CD14-positive monocyte (primary cell): ENCODE results near the gene FAM169A. TPM values are rescaled to one million over a fixed set of nuclear protein-coding genes. Genes with fewer than 3 reads are reported as not detected.

Experiments used
- DNase-seq, 3 donors: peaks; one replicate each; pipeline ENCODE4 v3.0.0-alpha.2; 2011 to 2022
- H2AFZ ChIP-seq: 2 replicates; pipeline ENCODE4 v1.6.0; 2012; ENCODE audit warnings: mild to moderate bottlenecking, low read depth, low read length, inconsistent platforms; ENCODE audit not compliant: insufficient read depth, poor library complexity, severe bottlenecking
- H3K27ac ChIP-seq, 2 donors: 1 replicate in 1 of 2; 2 replicates in 1 of 2; pipeline ENCODE4 v1.5.1; 2012 to 2013; ENCODE audit warnings: low read length in 2 of 2, control low read depth in 1 of 2, inconsistent platforms in 1 of 2, low read depth in 1 of 2, mild to moderate bottlenecking in 1 of 2
- H3K27me3 ChIP-seq, 2 donors: one replicate each; pipeline versions ENCODE4 v1.6.0 to v1.6.1; 2011 to 2013; ENCODE audit warnings: low read length in 2 of 2; ENCODE audit not compliant: control insufficient read depth in 2 of 2, insufficient read depth in 2 of 2
- H3K36me3 ChIP-seq, 2 donors: replicated peaks in 1 of 2; 1 replicate in 1 of 2; 2 replicates in 1 of 2; pipeline versions ENCODE4 v1.5.1 to v1.6.1; 2012 to 2013; ENCODE audit warnings: low read length in 2 of 2, control low read depth in 1 of 2, inconsistent platforms in 1 of 2, mild to moderate bottlenecking in 1 of 2; ENCODE audit not compliant: insufficient read depth in 2 of 2, control insufficient read depth in 1 of 2
- H3K4me1 ChIP-seq, 2 donors: 1 replicate in 1 of 2; 2 replicates in 1 of 2; pipeline versions ENCODE4 v1.5.1 to v1.6.1; 2012 to 2013; ENCODE audit warnings: low read length in 2 of 2, control low read depth in 1 of 2, inconsistent platforms in 1 of 2, mild to moderate bottlenecking in 1 of 2, moderate library complexity in 1 of 2; ENCODE audit not compliant: insufficient read depth in 2 of 2, control insufficient read depth in 1 of 2
- H3K4me2 ChIP-seq: replicated peaks from 2 replicates; pipeline ENCODE3; 2012; ENCODE audit warnings: low read length, moderate library complexity, mild to moderate bottlenecking; ENCODE audit not compliant: poor library complexity, severe bottlenecking; ENCODE audit errors: extremely low read depth
- H3K4me3 ChIP-seq, 3 experiments: fragments of 200-600 bp in 1 of 3; sonication (generic) in 1 of 3; replicated peaks in 1 of 3; 1 replicate in 2 of 3; 2 replicates in 1 of 3; pipeline ENCODE4 v1.5.1; 2011 to 2013; ENCODE audit warnings: low read length in 3 of 3, mild to moderate bottlenecking in 3 of 3, control low read depth in 2 of 3, low read depth in 2 of 3, inconsistent platforms in 1 of 3, moderate library complexity in 1 of 3
- H3K79me2 ChIP-seq: 2 replicates; pipeline ENCODE4 v1.6.0; 2012; ENCODE audit warnings: mild to moderate bottlenecking, control low read depth, inconsistent platforms, low read length, moderate library complexity; ENCODE audit not compliant: insufficient read depth
- H3K9ac ChIP-seq: 2 replicates; pipeline ENCODE4 v1.6.0; 2017; ENCODE audit warnings: low read length, mild to moderate bottlenecking; ENCODE audit not compliant: insufficient read depth, poor library complexity, severe bottlenecking
- H3K9me3 ChIP-seq, 2 donors: replicated peaks in 1 of 2; 1 replicate in 1 of 2; 2 replicates in 1 of 2; pipeline versions ENCODE4 v1.5.1 to v1.6.1; 2012 to 2013; ENCODE audit warnings: low read length in 2 of 2, control low read depth in 1 of 2; ENCODE audit not compliant: control insufficient read depth in 1 of 2, insufficient read depth in 1 of 2
- H4K20me1 ChIP-seq: 2 replicates; pipeline ENCODE4 v1.6.0; 2012; ENCODE audit warnings: mild to moderate bottlenecking, low read length, control low read depth, moderate library complexity; ENCODE audit not compliant: insufficient read depth
- H3K27ac Mint-ChIP-seq, 7 donors: one replicate each; pipeline ENCODE4 v1.8.0; 2020; ENCODE audit warnings: mild to moderate bottlenecking in 7 of 7, mixed read lengths in 7 of 7, moderate library complexity in 6 of 7, inconsistent platforms in 2 of 7
- H3K27me3 Mint-ChIP-seq, 3 donors: one replicate each; pipeline ENCODE4 v1.8.0; 2021 to 2022; ENCODE audit warnings: low read depth in 3 of 3, mild to moderate bottlenecking in 3 of 3, mixed read lengths in 3 of 3, moderate library complexity in 3 of 3, inconsistent platforms in 1 of 3
- H3K36me3 Mint-ChIP-seq, 2 donors: one replicate each; pipeline ENCODE4 v1.8.0; 2020; ENCODE audit warnings: mixed read lengths in 2 of 2, inconsistent platforms in 1 of 2, mild to moderate bottlenecking in 1 of 2
- H3K4me1 Mint-ChIP-seq: one replicate; pipeline ENCODE4 v1.8.0; 2020; ENCODE audit warnings: mild to moderate bottlenecking, mixed read lengths
- H3K4me3 Mint-ChIP-seq, 2 donors: one replicate each; pipeline ENCODE4 v1.8.0; 2020; ENCODE audit warnings: mild to moderate bottlenecking in 2 of 2, mixed read lengths in 2 of 2, moderate library complexity in 1 of 2
- H3K9me3 Mint-ChIP-seq, 7 donors: one replicate each; pipeline ENCODE4 v1.8.0; 2020 to 2022; ENCODE audit warnings: mixed read lengths in 7 of 7, mild to moderate bottlenecking in 6 of 7, moderate library complexity in 6 of 7, inconsistent platforms in 2 of 7
- CTCF ChIP-seq: fragments of 200-600 bp; IDR thresholded peaks from one replicate; pipeline ENCODE4 v1.8.0; 2022; ENCODE audit warnings: antibody characterized with exemption, mild to moderate bottlenecking
- WGBS: methylation state at CpG from one replicate; pipeline ENCODE4 v1.1.5; 2013; ENCODE audit warnings: missing lambda C conversion rate; ENCODE audit not compliant: insufficient coverage; 5-methylcytosine and 5-hydroxymethylcytosine counted together
- intact Hi-C, 2 donors: fragments of 100-400 bp; cut with micrococcal nuclease; formaldehyde crosslinking; loops; one replicate each; pipeline versions ENCODE4 v1.15.0 to v1.15.1; 2023
- polyA plus RNA-seq, 3 donors: library from polyadenylated mRNA; depleted of rRNA in 1 of 3; unstranded in 2 of 3; stranded (reverse) in 1 of 3; fragments of 300-500 nt in 2 of 3; fragments of >200 nt in 1 of 3; fragmentation: Illumina TruSeq in 2 of 3; gene quantifications; 1 replicate in 2 of 3; 2 replicates in 1 of 3; pipeline ENCODE4 v1.2.3, GENCODE V29; 2012 to 2021

The FAM169A gene
- polyA plus RNA-seq, 3 donors = not detected

DNA sequence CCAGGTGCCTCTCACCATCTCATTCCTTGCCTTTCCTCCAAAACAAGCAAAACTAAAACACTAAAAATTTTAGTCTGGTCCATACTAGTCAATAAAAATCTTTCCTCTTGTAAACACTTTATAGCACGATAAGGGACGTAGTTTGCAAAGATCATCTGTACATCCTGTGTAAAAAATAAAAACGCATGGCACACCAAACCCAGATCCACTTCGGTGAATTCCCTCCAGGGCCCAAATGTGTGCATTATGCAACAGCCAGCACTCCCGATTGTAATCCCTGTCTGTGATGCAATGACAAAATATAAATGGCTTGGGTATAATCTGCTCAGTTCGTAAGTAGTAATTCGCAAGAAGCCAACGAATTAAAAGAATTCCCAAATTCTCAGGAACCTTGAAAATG lies 1.4 kb downstream of the FAM169A start:
- Mint-ChIP-seq H3K27me3 (peaks cover 33 to 49% (median 39%) of the 10 kb centered on the region in 3 donors), H3K4me1 (peaks cover 16% of the 10 kb centered on the region), H3K27ac (no peak overlapping the region), H3K36me3 (peaks cover 4 to 6% of the 10 kb centered on the region in 2 donors), H3K9me3 (peaks cover 0 to 11% (median 0%) of the 10 kb centered on the region in 7 donors), H3K4me3 (peak overlapping the region; percentile 76 to 91)
- H3K4me3 ChIP-seq = no peak overlapping the region
- H3K27me3 ChIP-seq = peaks cover 16 to 44% of the 10 kb centered on the region in 2 donors
- DNase-seq = no peak
- 54% methylated on average over 7 of the region's 8 CpGs for WGBS
- H2AFZ ChIP-seq = no peak overlapping the region
- H3K4me1 ChIP-seq = peaks cover 12 to 16% of the 10 kb centered on the region in 2 donors
- no peaks in the 10 kb centered on the region for H3K36me3 ChIP-seq
- intact Hi-C loops = no loop called here
- no peak for TF ChIP-seq CTCF
- H3K9ac ChIP-seq = no peak overlapping the region
- H4K20me1 ChIP-seq = no peaks in the 10 kb centered on the region
- H3K9me3 ChIP-seq = peaks cover 3 to 7% of the 10 kb centered on the region in 2 donors
- H3K4me2 ChIP-seq = no peak overlapping the region
- H3K79me2 ChIP-seq = no peaks in the 10 kb centered on the region
- no peak overlapping the region for H3K27ac ChIP-seq

GRCh38 chr5:74863726-74864125 lies 2.5 kb downstream of the FAM169A start:
- intact Hi-C loops = no loop called here
- Histone ChIP-seq H4K20me1 (no peaks in the 10 kb centered on the region), H3K4me1 (peaks cover 12 to 16% of the 10 kb centered on the region in 2 donors), H3K4me3 (no peak overlapping the region), H3K9ac (no peak overlapping the region), H3K36me3 (no peaks in the 10 kb centered on the region), H3K27ac (no peak overlapping the region), H3K9me3 (peaks cover 3 to 7% of the 10 kb centered on the region in 2 donors), H3K27me3 (peaks cover 16 to 44% of the 10 kb centered on the region in 2 donors), H3K79me2 (no peaks in the 10 kb centered on the region), H3K4me2 (no peak overlapping the region), H2AFZ (no peak overlapping the region)
- TF ChIP-seq CTCF = no peak
- H3K4me1 Mint-ChIP-seq = peaks cover 16% of the 10 kb centered on the region
- peaks cover 0 to 11% (median 0%) of the 10 kb centered on the region in 7 donors for H3K9me3 Mint-ChIP-seq
- H3K36me3 Mint-ChIP-seq = peaks cover 4 to 6% of the 10 kb centered on the region in 2 donors
- no peak overlapping the region for H3K4me3 Mint-ChIP-seq
- no peak overlapping the region for H3K27ac Mint-ChIP-seq
- no peak for DNase-seq
- H3K27me3 Mint-ChIP-seq = peaks cover 33 to 45% (median 35%) of the 10 kb centered on the region in 3 donors
- WGBS = no CpG with 5 or more reads among the region's 2 CpGs
